GM12891 (cell line): ENCODE measurements around the gene MAP1A.

ENCODE experiments used
- DNase-seq: peaks from one replicate; pipeline ENCODE4 v3.0.0; 2011; ENCODE audit warnings: low spot score; ENCODE audit not compliant: insufficient read length
- FAIRE-seq: peaks from 2 replicates; lab custom pipeline; 2011; peaks lifted over from hg19 to GRCh38; lab: Jason Lieb, UNC
- PAX5 ChIP-seq: IDR thresholded peaks from 2 replicates; pipeline ENCODE4 v1.6.1; 2011; ENCODE audit warnings: low read length, moderate library complexity, mild to moderate bottlenecking; ENCODE audit not compliant: insufficient read depth, severe bottlenecking
- POLR2A ChIP-seq: IDR thresholded peaks from 2 replicates; pipeline ENCODE4 v1.6.1; 2011; ENCODE audit warnings: low read depth, low read length, control low read depth
- POLR2AphosphoS5 ChIP-seq: IDR thresholded peaks from 2 replicates; pipeline ENCODE4 v1.6.1; 2011; ENCODE audit warnings: low read depth, low read length, control low read depth
- POU2F2 ChIP-seq: IDR thresholded peaks from 2 replicates; pipeline ENCODE4 v1.6.1; 2011; ENCODE audit warnings: low read depth, mild to moderate bottlenecking, control low read depth, low read length, moderate library complexity
- SPI1 ChIP-seq: IDR thresholded peaks from 2 replicates; pipeline ENCODE4 v1.6.1; 2011; ENCODE audit warnings: low read depth, low read length, control low read depth
- TAF1 ChIP-seq: IDR thresholded peaks from 2 replicates; pipeline ENCODE4 v1.6.1; 2011; ENCODE audit warnings: low read depth, low read length, control low read depth

MAP1A gene

GRCh38 chr15:43510200-43511011, 7.0 kb upstream of the MAP1A start:
- FAIRE-seq (peak; percentile 95), DNase-seq (peak; percentile 95)
- TF ChIP-seq POU2F2 (no peak; the same call in 1 of the 2 replicates), TAF1 (no peak; the same call in 1 of the 2 replicates), PAX5 (no peak), SPI1 (0 out of 2 replicates have a peak, but pooled peaks have one; percentile 13), POLR2A (peak; percentile 47; the same call in 1 of the 2 replicates), POLR2AphosphoS5 (no peak; the same call in 1 of the 2 replicates)

GRCh38 chr15:43511012-43511885, 6.2 kb upstream of the MAP1A start:
- FAIRE-seq (no peak), DNase-seq (no peak)
- TF ChIP-seq PAX5 (no peak), POU2F2 (no peak), SPI1 (no peak), POLR2AphosphoS5 (no peak), POLR2A (no peak), TAF1 (no peak)

DNA sequence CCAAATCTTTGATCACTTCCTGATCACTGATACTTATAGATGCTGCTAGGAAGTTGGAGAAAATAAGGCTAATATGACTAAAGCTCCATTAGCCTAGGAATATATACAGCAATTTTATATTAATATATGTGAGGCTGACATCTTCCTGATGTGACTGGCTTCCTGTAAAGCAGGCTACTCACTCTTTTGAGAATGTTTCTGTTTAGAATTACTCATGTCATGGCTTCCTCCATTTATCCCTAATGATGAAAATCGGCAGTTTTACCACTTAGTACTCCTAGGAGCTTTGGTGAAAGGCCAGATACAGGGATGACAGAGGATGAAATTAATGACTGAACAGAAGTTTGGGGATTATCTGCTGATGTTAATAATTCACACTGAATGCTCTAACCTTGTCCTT, 3.9 kb upstream of the MAP1A start:
- FAIRE-seq (no peak), DNase-seq (no peak)
- TF ChIP-seq POU2F2 (no peak), POLR2A (no peak), PAX5 (no peak)

- DNase-seq, result no peak
- FAIRE-seq, result no peak
- TF ChIP-seq POU2F2 (no peak), PAX5 (no peak), SPI1 (no peak), TAF1 (no peak), POLR2AphosphoS5 (no peak), POLR2A (no peak)
These were observed 3.0 kb upstream of the MAP1A start for GRCh38 chr15:43514241-43515057.

GRCh38 chr15:43515741-43516140, 1.7 kb upstream of the MAP1A start:
- TF ChIP-seq POU2F2, result no peak
- no peak for TF ChIP-seq SPI1
- no peak for TF ChIP-seq PAX5
- TF ChIP-seq POLR2AphosphoS5, result no peak
- TF ChIP-seq TAF1, result no peak
- TF ChIP-seq POLR2A, result no peak
- FAIRE-seq (no peak), DNase-seq (no peak)

DNA sequence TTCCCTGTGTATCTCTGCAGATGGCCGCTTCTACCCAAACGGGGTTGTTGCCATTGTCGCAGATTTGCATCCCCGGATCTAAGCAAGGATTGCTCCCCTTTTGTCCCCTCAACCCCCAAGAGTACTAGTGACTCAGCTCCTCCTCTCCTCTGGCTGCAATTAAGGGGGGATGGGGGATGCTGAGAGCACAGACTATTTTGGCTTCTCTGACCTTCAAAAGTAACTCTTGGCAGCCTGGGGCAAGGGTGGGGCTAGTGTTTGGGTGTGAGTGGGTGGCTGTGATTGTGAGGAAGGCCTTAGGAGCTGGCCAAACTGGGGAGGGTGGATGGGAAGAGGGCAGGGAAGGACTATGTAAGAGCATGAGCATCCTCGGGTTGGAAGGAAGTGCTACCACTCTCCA, 1.2 kb upstream of the MAP1A start:
- DNase-seq (no peak), FAIRE-seq (no peak)
- no peak for TF ChIP-seq TAF1

DNA sequence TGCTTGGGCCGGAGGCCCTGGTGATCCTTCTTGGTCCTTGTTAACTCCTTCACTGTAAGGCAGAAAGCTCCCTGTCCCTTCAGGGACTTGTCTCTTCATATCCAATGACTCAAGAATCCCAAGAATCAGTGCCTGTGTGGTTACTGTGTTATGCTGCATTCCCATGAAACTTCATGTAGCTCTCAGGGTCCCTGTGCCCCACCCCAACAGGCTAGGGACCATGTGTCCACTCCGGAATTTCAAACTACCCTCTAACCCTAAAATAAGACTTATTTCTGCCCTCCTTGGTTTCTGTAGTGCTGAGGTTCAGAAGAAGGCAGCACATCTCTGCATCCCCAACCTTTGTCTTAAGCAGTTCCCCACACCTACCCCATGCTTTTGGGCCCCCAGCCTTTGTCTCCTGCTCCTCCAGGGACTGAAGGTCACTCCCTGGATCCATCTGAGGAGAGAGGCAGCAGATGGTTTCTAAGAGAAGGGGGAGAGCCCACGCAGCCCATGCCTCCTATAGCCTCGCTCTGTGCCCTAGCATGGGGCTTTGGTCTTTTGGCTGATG, 531 bp upstream of the MAP1A start:
- DNase-seq (no peak), FAIRE-seq (no peak)
- TF ChIP-seq POU2F2, result no peak
- TF ChIP-seq TAF1, result no peak
- no peak for TF ChIP-seq PAX5
- no peak for TF ChIP-seq SPI1
- TF ChIP-seq POLR2AphosphoS5, result no peak
- TF ChIP-seq POLR2A, result no peak

- TF ChIP-seq PAX5, result no peak
- TF ChIP-seq TAF1, result no peak
- no peak for TF ChIP-seq POLR2AphosphoS5
- TF ChIP-seq SPI1, result no peak
- no peak for TF ChIP-seq POLR2A
- no peak for TF ChIP-seq POU2F2
- FAIRE-seq (peak; percentile 55), DNase-seq (no peak)
These were observed 871 bp downstream of the MAP1A start for GRCh38 chr15:43518197-43518761.

- no peak for FAIRE-seq
- TF ChIP-seq SPI1 (no peak), TAF1 (no peak), POU2F2 (no peak), PAX5 (no peak), POLR2AphosphoS5 (no peak), POLR2A (no peak)
- no peak for DNase-seq
These were observed 1.8 kb downstream of the MAP1A start for GRCh38 chr15:43519196-43519595.
